ENCODE measurements around the gene TTC33.

GRCh38 chr5:40679913-40680681 lies 75.7 kb downstream of the TTC33 start, which contains the start of gene PTGER4:
- TF ChIP-seq CTCF (IDR thresholded peaks at IDR 0.05) = peak in 1 of 3 donors; percentile 11
- TF ChIP-seq POLR2A (IDR thresholded peaks at IDR 0.05) = peak; percentile 76
